Testis (tissue), 3 donors: ENCODE results near the gene TNFAIP8L2. TPM values are rescaled to one million over a fixed set of nuclear protein-coding genes. Genes with fewer than 3 reads are reported as not detected.
A peak's percentile ranks its signal among the peaks of the same experiment; 100 is the strongest.

Experiments
- DNase-seq: peaks from one replicate; pipeline ENCODE4 v3.0.0-alpha.2; 2019
- H3K27ac ChIP-seq, 2 donors: fragments of 200-600 bp; sonication (generic); one replicate each; pipeline ENCODE4 v1.5.1; 2019
- H3K27me3 ChIP-seq: fragments of 200-600 bp; sonication (generic); one replicate; pipeline ENCODE4 v1.5.1; 2019
- H3K36me3 ChIP-seq: fragments of 200-600 bp; sonication (generic); one replicate; pipeline ENCODE4 v1.5.1; 2017; ENCODE audit warnings: low read depth; ENCODE audit errors: missing control alignments
- H3K4me1 ChIP-seq: fragments of 200-600 bp; sonication (generic); one replicate; pipeline ENCODE4 v1.5.1; 2019
- H3K4me3 ChIP-seq, 2 donors: fragments of 200-600 bp; sonication (generic); one replicate each; pipeline ENCODE4 v1.5.1; 2017 to 2019
- H3K9me3 ChIP-seq: fragments of 200-600 bp; sonication (generic); one replicate; pipeline ENCODE4 v1.5.1; 2017
- CTCF ChIP-seq, 3 experiments: fragments of 450-650 bp in 2 of 3; fragments of 200-600 bp in 1 of 3; sonication (generic) in 1 of 3; IDR thresholded peaks; one replicate each; pipeline ENCODE4 v1.5.1; 2016 to 2019; ENCODE audit warnings: antibody characterized with exemption in 3 of 3, mild to moderate bottlenecking in 2 of 3, moderate library complexity in 1 of 3
- POLR2A ChIP-seq: fragments of 450-650 bp; IDR thresholded peaks from one replicate; pipeline ENCODE4 v1.6.1; 2017; ENCODE audit warnings: antibody characterized with exemption, mild to moderate bottlenecking, moderate library complexity
- WGBS, 2 donors: methylation state at CpG; one replicate each; pipeline ENCODE4 v1.1.5; 2018; 5-methylcytosine and 5-hydroxymethylcytosine counted together
- intact Hi-C: fragments of 100-400 bp; cut with DNase I; formaldehyde crosslinking; loops from one replicate; pipeline ENCODE4 v1.15.1; 2023; ENCODE audit warnings: low total_unique reads
- polyA plus RNA-seq: library from polyadenylated mRNA; stranded (reverse); fragments of 350-450 nt; fragmentation: Illumina TruSeq; extraction: RNeasy Lipid Tissue Mini Kit (QIAGEN cat#74804); gene quantifications from one replicate; pipeline ENCODE4 v1.2.3, GENCODE V29; 2014; ENCODE audit warnings: low read depth, low replicate concordance; ENCODE audit not compliant: insufficient read depth
- total RNA-seq, 2 donors: library from RNA; depleted of rRNA; stranded (reverse); fragments of >200 nt; gene quantifications; one replicate each; pipeline ENCODE4 v1.2.3, GENCODE V29; 2016

Gene TNFAIP8L2
- total and polyA plus RNA-seq, 3 donors from 2014 or later = 0.55 to 2.1 (median 0.99) TPM

GRCh38 chr1:151145304-151146071 is 11.0 kb upstream of the TNFAIP8L2 start:
- TF ChIP-seq POLR2A (no peak), CTCF (IDR thresholded peaks at IDR 0.05) (no peak)
- Histone ChIP-seq H3K4me3 (peak overlapping the region; percentile 86 to 93), H3K27ac (peak overlapping the region; percentile 66 to 83), H3K4me1 (peaks cover 46% of the 10 kb centered on the region), H3K36me3 (no peaks in the 10 kb centered on the region), H3K9me3 (no peaks in the 10 kb centered on the region), H3K27me3 (no peaks in the 10 kb centered on the region)
- DNase-seq = peak; percentile 31
- WGBS, 2 donors = 4 to 5% methylated on average over 17 to 43 of the region's 43 CpGs
- intact Hi-C loops = no loop called here

GRCh38 chr1:151146072-151146411 is 10.4 kb upstream of the TNFAIP8L2 start:
- DNase-seq = no peak
- TF ChIP-seq CTCF (IDR thresholded peaks at IDR 0.05) (no peak), POLR2A (no peak)
- no peaks in the 10 kb centered on the region for H3K36me3 ChIP-seq
- H3K4me3 ChIP-seq = peak overlapping the region; percentile 86 to 93
- H3K27ac ChIP-seq = peak overlapping the region; percentile 66 to 83
- peaks cover 46% of the 10 kb centered on the region for H3K4me1 ChIP-seq
- no peaks in the 10 kb centered on the region for H3K27me3 ChIP-seq
- intact Hi-C loops = no loop called here
- no peaks in the 10 kb centered on the region for H3K9me3 ChIP-seq
- 0% methylated on average over 12 to 26 of the region's 26 CpGs for WGBS, 2 donors

GRCh38 chr1:151146412-151147131 is 9.9 kb upstream of the TNFAIP8L2 start, which contains the start of gene SEMA6C:
Gene SEMA6C, minus strand, starts transcription at chr1:151146631. Its CDS starts 4,010 bp downstream, at chr1:151142621.
- intact Hi-C loops = no loop called here
- no peaks in the 10 kb centered on the region for H3K9me3 ChIP-seq
- peak; percentile 97 for DNase-seq
- peak; percentile 68 for TF ChIP-seq POLR2A
- TF ChIP-seq CTCF (IDR thresholded peaks at IDR 0.05) = no peak
- peak within 1 kb of the TSS; percentile 66 to 85 for H3K27ac ChIP-seq
- no peaks in the 10 kb centered on the region for H3K27me3 ChIP-seq
- peaks cover 46% of the 10 kb centered on the region for H3K4me1 ChIP-seq
- H3K36me3 ChIP-seq = no peaks in the 10 kb centered on the region
- H3K4me3 ChIP-seq = peak within 1 kb of the TSS; percentile 86 to 93
- WGBS, 2 donors = 0 to 1% methylated on average over 10 to 60 of the region's 61 CpGs

DNA sequence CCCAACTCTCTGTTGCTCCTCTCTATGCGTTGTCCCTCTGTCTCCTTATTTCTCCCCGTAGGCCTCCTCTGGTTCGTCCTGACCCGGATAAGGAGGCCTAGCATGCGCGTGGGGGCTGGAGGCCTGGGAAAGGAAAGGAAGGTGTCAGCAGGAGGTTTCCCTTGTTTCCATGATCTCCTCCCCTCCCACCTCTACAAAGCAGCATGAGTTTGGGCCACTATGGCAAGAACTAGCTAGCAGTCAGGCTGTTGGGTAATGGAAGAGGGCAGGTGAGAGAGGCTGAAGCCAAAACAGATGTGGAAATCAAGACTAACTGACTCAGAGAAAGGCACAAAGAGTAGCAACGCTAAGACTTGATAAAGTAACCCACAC is 9.3 kb upstream of the TNFAIP8L2 start:
- WGBS, 2 donors = 4 to 7% methylated on average over 7 of the region's 7 CpGs
- no peaks in the 10 kb centered on the region for H3K36me3 ChIP-seq
- TF ChIP-seq CTCF (IDR thresholded peaks at IDR 0.05) (no peak), POLR2A (no peak)
- H3K4me1 ChIP-seq = peaks cover 46% of the 10 kb centered on the region
- H3K4me3 ChIP-seq = peak overlapping the region; percentile 86 to 93
- no peaks in the 10 kb centered on the region for H3K9me3 ChIP-seq
- no peak for DNase-seq
- intact Hi-C loops = no loop called here
- peak overlapping the region; percentile 66 to 85 for H3K27ac ChIP-seq
- no peaks in the 10 kb centered on the region for H3K27me3 ChIP-seq
